ENCODE measurements around the gene TMEM131L. TPM values are rescaled to one million over a fixed set of nuclear protein-coding genes. Genes with fewer than 3 reads are reported as not detected.

Gene TMEM131L
- total and polyA plus RNA-seq, 2 experiments from 2014 or later: 3.3 to 7.4 TPM

GRCh38 chr4:153509724-153510123 lies 43.6 kb downstream of the TMEM131L start:
- Histone ChIP-seq H3K4me3 (no peak overlapping the region), H3K9me3 (ENCODE audit: low read depth) (no peaks in the 10 kb centered on the region), H3K36me3 (no peaks in the 10 kb centered on the region), H3K27me3 (no peaks in the 10 kb centered on the region), H3K4me1 (ENCODE audit: low read depth) (no peaks in the 10 kb centered on the region), H3K27ac (no peak overlapping the region)
- TF ChIP-seq CTCF (IDR thresholded peaks at IDR 0.05; ENCODE audit: low read depth, low read length): no peak
- no peak for DNase-seq (ENCODE audit: low read depth in 1 of 2, low spot score in 1 of 2)

DNA sequence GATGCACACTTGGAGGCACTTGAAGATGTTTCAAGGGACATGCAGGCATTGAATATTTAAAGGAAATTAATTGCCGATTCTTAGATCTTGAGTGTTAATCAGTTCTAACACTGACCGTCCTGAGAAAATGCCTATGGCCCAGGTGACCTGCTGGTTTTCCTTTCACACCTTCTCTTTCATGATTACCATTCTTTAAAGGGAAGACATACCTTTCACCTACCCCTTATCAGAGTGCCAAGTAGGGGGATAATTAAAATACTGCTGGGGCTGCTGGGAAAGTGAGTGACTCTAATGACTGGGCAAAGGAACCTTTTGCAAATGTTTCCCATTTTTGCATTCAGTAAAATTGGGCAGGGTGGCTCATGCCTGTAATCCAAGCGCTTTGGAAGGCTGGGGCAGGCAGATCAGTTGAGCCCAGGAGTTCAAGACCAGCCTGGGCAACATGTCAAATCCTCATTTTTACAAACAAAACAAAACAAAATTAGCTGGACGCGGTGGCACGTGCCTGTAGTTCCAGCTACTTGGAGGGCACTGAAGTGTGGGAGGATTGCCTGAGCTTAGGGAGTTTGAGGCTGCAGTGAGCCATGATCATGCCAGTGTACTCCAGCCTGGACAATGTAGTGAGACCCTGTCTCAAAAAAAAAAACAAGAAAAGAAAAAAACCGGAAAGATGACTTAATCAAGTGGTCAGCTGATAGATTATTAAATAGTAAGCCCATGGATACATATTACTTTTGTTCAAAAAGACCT lies 44.3 kb downstream of the TMEM131L start:
- no peak overlapping the region for H3K27ac ChIP-seq
- no peak overlapping the region for H3K4me3 ChIP-seq
- no peaks in the 10 kb centered on the region for H3K27me3 ChIP-seq
- H3K36me3 ChIP-seq: no peaks in the 10 kb centered on the region
- no peaks in the 10 kb centered on the region for H3K9me3 ChIP-seq (ENCODE audit: low read depth)
- no peaks in the 10 kb centered on the region for H3K4me1 ChIP-seq (ENCODE audit: low read depth)
- no peak for DNase-seq (ENCODE audit: low read depth in 1 of 2, low spot score in 1 of 2)
- no peak for TF ChIP-seq CTCF (IDR thresholded peaks at IDR 0.05; ENCODE audit: low read depth, low read length)

GRCh38 chr4:153511104-153511503 lies 44.9 kb downstream of the TMEM131L start:
- TF ChIP-seq CTCF (IDR thresholded peaks at IDR 0.05; ENCODE audit: low read depth, low read length): no peak
- no peak overlapping the region for H3K4me3 ChIP-seq
- no peaks in the 10 kb centered on the region for H3K4me1 ChIP-seq (ENCODE audit: low read depth)
- no peaks in the 10 kb centered on the region for H3K9me3 ChIP-seq (ENCODE audit: low read depth)
- H3K27ac ChIP-seq: no peak overlapping the region
- H3K27me3 ChIP-seq: no peaks in the 10 kb centered on the region
- DNase-seq (ENCODE audit: low read depth in 1 of 2, low spot score in 1 of 2): no peak
- H3K36me3 ChIP-seq: no peaks in the 10 kb centered on the region

DNA sequence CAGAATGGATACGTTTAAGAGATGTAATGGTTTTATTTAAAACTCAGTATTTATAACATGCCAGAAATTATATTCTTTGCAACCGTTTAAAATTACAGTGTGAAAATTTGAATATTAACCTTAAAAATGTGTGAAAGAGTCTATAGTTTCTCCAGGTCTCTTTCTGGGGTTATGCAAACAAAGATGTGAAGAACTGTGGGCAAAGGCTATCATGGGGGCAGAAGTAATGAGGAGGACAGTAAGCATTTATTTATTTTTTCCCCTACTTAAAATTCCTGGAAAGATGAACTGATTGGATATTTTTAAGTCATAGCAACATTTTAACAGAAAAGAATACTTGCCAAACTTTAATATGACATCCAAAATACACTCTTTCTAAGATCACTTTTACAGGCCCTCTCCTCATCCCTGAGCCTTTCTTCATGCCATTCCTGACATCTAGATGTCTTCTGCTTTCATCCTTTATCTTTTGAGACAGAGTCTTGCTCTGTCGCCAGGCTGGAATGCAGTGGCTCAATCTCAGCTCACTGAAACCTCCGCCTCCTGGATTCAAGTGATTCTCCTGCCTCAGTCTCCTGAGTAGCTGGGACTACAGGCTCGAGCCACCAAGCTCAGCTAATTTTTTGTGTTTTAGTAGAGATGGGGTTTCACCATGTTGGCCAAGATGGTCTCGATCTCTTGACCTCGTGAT lies 46.1 kb downstream of the TMEM131L start:
- H3K4me3 ChIP-seq: no peak overlapping the region
- no peak overlapping the region for H3K27ac ChIP-seq
- TF ChIP-seq CTCF (IDR thresholded peaks at IDR 0.05; ENCODE audit: low read depth, low read length): no peak
- no peak for DNase-seq (ENCODE audit: low read depth in 1 of 2, low spot score in 1 of 2)
- no peaks in the 10 kb centered on the region for H3K9me3 ChIP-seq (ENCODE audit: low read depth)
- H3K27me3 ChIP-seq: no peaks in the 10 kb centered on the region
- H3K4me1 ChIP-seq (ENCODE audit: low read depth): no peaks in the 10 kb centered on the region
- H3K36me3 ChIP-seq: no peaks in the 10 kb centered on the region

DNA sequence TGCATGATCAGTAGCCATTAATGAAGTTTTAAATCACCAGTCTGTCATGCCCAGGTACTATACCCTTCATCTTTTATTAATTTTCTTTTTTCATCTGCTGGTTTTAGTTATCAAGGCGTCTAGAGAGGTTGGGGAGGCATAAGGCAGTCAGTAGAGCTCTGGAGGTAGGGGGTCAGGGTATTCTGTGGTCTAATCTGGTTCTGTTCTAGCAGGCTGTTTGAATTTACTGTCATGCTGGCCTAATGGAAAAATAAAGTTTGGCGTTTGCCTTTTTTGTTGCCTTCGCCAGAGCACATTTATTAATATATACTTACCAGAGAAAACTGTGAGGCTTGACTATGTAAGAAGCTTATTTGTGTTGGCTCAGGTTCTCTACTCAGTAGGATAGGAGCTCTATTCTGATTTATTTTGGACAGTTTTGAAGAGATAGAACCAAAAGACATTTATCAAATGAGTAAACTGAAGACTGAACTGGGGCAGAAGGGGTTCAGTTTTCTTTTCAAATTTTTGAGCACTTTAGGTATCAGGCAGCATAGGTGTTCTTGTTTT lies 46.9 kb downstream of the TMEM131L start:
- DNase-seq (ENCODE audit: low read depth in 1 of 2, low spot score in 1 of 2): no peak
- H3K27me3 ChIP-seq: no peaks in the 10 kb centered on the region
- TF ChIP-seq CTCF (IDR thresholded peaks at IDR 0.05; ENCODE audit: low read depth, low read length): no peak
- no peak overlapping the region for H3K4me3 ChIP-seq
- H3K27ac ChIP-seq: no peak overlapping the region
- H3K9me3 ChIP-seq (ENCODE audit: low read depth): no peaks in the 10 kb centered on the region
- H3K36me3 ChIP-seq: no peaks in the 10 kb centered on the region
- no peaks in the 10 kb centered on the region for H3K4me1 ChIP-seq (ENCODE audit: low read depth)

Measured in cardiac muscle cell (in vitro differentiated cells and primary cell).